ENCODE results near the gene BRSK2. TPM values are rescaled to one million over a fixed set of nuclear protein-coding genes. Genes with fewer than 3 reads are reported as not detected.

The BRSK2 gene
- total RNA-seq, 1 donor from 2014 or later, result 1.4 TPM

DNA sequence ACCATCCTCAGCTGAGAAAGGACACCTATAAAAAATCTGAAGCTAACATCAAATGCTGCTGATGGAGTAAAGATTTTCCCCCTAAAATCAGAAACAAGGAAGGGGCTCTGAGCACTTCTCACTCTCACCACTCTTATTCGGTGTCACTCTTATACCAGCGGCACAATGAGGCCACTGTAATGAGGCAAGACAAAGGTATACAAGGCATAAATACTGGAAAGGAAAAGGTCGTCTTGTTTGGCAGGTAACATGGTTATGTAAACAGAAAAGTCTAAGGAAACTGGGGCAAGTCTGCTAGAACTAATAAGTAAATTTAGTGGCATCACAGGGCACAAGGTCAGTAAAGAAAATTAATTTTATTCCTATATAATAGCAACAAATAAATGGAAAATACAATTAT lies 104.9 kb downstream of the BRSK2 start:
- intact Hi-C loops (cut with DNase I), result no loop called here
- ATAC-seq (no peak), DNase-seq (ENCODE audit: missing footprints) (no peak)

DNA sequence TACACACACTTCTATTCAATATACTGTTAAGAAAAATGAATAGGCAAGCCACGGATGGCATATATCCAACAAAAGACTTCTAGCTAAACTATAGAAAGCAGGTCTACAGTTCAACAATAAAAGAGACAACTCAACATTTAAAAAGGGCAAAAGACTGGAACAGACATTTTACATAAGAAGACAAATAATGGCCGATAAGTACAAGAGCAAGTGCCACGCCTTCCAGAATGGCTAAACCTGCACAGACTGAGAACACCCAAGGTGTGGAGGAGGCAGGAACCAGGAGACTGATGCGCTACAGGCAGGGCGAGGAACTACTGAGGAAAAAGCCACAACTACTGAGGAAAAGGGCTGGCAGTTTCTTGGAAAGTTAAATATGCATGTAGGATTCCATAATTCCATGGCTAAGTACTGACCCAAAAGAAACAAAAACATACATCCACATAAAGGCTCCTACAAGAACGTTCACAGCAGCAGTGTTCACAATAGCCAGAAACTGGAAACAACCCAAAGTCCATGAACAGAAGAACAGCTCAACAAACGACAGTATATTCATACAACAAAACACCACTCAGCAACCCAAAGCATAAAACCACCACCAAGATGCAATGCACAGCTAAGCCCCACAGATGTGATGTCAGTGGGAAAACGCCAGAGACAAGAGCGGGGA lies 106.5 kb downstream of the BRSK2 start:
- ATAC-seq, result no peak
- intact Hi-C loops (cut with DNase I), result no loop called here
- DNase-seq (ENCODE audit: missing footprints), result no peak

DNA sequence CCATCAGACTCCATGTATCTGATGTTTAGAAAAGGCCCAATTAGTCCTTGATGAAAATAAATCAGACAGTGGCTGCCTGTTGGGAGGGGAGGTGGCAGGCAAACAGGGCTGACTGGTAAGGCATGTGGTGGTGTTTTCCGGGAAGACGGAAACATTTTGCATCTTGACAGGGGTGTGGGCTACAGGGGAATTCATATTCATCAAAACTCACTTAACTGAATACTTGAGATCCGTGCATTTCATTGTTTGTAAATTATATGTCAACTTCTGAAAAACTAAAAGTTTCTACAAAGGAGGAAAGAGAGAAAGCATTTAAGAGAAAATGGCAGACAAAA lies 107.0 kb downstream of the BRSK2 start:
- ATAC-seq, result no peak
- DNase-seq (ENCODE audit: missing footprints), result no peak
- intact Hi-C loops (cut with DNase I), result no loop called here

DNA sequence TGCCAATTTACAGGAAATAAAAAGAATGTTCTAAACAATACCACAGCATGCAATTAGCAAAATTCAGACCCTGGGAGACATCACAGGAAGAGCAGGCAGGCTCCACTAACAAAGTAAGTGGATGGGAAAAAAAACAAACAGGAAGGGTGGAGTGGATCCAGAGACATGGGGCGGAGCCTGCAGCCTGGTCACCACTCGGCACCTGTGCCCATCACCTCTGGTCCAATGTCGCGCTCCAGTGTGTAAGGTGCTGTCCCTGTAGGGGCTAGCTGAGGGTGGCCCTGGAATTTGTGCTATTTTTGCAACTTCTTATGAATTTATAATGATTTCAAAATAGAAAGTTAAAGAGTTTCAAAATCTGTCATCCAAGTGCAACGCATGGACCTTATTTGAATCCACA lies 107.9 kb downstream of the BRSK2 start:
- ATAC-seq (no peak), DNase-seq (ENCODE audit: missing footprints) (no peak)
- intact Hi-C loops (cut with DNase I), result no loop called here

DNA sequence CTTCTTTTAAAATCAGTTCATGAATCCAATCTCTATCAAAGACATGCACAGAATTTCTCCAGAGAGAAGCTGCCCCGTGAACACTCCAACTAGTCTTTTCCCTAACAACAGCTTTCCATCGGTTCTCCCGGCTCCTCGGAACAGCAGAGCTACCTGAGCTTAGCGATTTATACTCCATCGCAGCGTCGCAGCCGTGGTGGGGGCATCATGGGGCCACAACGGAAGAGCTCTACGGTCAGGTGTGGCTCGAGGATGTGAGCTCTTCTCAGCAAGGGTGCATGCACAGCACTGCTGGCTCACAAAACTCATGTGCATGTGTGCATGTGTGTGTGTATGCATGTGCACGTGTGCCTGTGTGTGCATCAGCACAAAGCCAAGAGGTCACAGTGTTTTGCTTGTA lies 108.5 kb downstream of the BRSK2 start:
- intact Hi-C loops (cut with DNase I), result no loop called here
- ATAC-seq (no peak), DNase-seq (ENCODE audit: missing footprints) (no peak)

DNA sequence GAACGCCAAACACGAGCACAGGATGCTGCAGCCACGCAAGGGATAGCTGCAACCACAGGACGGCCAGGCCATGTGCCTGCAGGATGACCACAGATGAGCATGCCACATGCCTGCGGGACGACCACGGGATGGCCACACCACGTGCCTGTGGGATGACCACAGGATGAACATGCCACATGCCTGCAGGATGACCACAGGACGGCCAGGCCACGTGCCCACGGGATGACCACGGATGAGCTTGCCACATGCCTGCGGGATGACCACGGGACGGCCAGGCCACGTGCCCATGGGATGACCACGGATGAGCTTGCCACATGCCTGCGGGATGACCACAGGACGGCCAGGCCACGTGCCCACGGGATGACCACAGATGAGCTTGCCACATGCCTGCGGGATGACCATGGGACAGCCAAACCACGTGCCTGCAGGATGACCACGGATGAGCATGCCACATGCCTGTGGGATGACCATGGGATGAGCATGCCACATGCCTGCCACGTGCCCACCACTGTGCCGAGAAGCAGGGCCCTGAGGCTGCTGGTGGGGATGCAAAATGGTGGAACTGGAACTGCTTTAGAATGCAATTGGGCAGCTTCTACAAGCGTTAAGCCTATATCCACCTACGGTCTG lies 109.6 kb downstream of the BRSK2 start:
- intact Hi-C loops (cut with DNase I), result no loop called here
- no peak for ATAC-seq
- DNase-seq (ENCODE audit: missing footprints), result no peak

DNA sequence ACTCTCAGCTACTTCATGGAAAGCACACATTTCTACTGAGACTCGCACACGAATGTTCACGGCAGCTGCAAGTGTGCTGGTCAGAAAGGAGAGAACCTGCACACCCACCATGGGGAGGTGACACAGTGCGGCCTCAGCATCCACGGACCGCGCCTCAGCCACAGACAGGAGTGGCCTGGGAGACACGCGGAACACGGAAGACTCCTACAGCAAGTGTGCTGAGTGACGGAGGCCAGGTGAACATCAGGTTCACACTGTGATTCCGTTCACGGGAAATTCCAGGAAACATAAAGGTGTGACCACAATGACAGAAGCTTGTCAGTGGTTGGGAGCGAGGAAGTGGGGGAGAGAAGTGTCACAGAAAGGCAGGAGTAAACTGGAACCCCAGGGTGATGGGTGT lies 110.2 kb downstream of the BRSK2 start:
- DNase-seq (ENCODE audit: missing footprints), result peak; percentile 54
- no peak for ATAC-seq
- intact Hi-C loops (cut with DNase I), result no loop called here

DNA sequence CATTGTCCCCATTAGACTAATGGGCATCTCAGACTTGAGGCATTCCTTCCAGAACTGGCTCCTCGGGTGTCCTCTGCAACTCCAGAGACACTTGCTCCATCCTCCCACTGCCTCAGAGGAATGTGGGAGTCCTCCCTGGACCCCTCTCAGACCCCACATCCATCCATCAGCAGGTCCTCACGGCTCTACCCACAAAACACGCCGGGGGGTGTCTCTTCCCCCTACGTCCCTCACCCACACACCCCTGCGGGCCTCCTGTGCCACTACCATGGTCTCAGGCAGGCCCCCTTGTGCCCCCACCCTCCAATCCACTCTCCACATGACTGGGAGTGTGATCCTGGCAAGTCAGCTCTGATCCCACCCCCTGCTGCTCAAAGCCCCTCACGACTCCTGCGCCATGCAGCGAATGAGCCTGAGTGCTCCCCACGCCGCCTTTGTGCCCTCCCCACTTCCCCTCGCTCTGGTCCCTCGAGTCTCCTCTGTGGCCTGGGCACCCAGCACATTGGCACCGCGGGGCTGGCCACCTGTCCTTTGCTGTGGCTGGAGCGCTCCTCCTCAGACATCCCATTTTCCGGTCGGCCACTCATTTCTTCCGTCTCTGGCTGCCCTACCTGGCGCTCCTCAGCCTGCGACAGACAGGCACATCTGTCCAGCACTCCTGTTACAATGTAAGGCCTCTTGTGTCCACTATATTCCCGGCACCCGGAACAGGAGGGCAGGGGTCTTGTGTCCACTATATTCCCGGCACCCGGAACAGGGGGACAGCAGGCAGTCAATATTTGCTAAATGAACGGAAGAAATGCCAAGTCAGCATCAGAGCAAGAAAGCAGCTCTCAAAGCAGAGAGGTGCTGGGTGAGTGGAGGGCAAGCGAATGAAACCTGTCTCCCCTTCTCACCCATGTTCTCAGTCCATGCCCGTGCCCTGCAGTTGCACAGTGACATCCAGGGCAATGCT lies 111.0 kb downstream of the BRSK2 start:
- DNase-seq (ENCODE audit: missing footprints) (peak; percentile 15), ATAC-seq (no peak)
- intact Hi-C loops (cut with DNase I), result no loop called here

DNA sequence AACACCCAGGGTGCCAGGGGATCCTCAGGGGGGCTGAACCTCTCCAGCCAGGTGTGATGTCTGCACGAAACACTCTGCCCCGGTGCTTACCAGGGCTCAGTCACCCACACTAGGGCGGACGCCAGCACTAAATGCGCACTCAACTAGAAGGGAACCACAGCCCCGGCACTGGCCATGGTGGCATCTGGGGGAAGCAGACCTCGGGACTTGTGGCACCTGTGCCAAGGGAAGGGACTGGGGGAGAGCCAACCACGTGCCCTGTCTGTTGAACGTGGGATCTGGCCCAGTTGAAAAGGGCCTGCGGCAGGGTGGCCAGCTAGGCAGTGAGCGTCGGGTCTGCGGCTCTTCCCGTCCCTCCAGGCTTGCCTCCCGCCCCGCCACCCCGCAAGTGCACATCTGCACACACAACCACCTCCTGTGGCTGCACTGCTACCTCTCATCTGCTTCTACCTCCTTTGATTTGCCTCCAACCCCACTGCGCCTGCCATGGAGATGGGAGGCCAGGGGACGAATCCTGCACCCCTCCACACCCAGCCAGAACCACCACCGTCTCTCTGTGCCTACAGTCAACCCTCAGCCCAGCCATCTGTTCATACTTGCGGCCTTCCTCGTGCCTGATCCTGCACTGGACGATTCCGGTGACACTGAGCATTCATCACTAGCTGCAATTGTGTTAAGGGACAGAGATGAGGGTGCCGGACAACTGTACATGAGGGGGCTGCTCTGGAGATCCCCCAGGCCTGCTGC lies 111.9 kb downstream of the BRSK2 start:
- DNase-seq (ENCODE audit: missing footprints) (peak; percentile 72), ATAC-seq (peak; percentile 53)
- intact Hi-C loops (cut with DNase I), result no loop called here

DNA sequence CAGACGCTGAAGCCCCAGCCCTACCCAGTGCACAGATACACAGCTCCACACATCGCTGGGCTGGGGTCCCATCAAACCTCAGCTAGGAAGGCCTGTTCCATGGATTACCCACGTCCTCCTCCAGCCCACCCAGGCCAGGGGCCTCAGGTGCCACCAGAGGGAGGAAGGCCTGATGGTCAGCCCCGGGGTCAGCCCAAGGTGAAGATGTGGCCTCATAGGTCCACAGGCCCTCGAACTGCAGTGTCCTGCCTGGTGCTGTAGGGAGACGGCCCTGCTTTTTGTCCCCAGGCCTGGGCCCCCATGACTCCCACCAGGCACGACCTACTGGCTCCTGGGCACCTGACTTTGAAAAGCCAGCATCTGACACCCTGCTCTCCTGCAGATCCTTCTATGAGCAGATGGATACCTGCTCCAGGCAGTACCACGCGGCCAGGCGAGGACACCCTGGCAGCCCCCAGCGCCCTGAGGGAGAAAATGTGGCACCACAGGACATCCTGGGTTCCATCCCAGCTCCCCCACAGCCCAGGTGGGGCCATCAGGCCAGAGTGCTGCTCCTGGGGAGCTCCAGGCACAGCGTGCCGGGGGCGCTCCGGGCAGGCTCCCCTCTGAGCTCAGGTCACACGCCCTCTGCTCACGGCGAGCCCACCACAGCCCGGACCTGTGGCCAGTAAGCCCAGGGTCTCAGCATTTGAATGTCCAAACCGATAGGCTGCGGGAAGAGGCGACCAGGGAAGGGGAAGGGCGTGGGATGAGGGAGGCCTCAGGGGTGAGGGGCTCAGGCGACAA lies 112.6 kb downstream of the BRSK2 start:
- no peak for ATAC-seq
- intact Hi-C loops (cut with DNase I), result no loop called here
- DNase-seq (ENCODE audit: missing footprints), result peak; percentile 23

DNA sequence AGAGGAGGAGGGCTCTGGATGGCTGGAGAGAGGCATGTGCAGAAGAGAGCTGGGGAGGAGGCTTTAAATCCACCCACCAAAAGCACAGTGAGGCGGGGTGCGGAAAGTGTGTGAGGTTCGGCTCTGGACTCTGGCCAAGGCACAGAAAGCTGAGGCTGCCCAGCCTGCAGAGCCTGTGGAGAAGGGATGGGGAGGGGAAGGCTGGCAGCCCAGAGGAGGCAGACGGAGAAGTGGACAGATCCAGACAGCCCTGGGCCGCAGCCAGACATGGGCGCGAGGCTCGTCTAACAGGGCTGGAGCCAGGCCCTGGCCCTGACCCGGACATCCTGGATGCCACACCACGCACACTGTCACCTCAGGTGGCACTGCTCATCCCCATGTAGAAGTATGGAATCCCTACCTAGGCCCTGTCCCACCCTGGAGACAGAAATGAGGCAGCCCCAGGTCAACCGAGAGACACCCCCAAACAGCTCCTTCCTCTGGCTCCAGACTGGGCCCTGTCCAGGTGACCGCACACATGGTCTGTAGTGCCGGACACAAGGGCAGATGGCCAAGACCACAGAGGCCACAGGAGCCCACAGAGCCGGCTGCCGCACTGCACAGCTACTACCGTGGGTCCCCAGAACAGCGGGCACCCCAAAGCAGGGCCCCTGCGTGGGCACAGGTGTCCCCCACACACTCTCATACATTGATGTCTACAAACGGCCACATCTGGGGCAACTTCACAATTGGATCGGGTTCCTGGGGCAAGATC lies 113.4 kb downstream of the BRSK2 start:
- DNase-seq (ENCODE audit: missing footprints) (peak; percentile 74), ATAC-seq (peak; percentile 55)
- intact Hi-C loops (cut with DNase I), result no loop called here

DNA sequence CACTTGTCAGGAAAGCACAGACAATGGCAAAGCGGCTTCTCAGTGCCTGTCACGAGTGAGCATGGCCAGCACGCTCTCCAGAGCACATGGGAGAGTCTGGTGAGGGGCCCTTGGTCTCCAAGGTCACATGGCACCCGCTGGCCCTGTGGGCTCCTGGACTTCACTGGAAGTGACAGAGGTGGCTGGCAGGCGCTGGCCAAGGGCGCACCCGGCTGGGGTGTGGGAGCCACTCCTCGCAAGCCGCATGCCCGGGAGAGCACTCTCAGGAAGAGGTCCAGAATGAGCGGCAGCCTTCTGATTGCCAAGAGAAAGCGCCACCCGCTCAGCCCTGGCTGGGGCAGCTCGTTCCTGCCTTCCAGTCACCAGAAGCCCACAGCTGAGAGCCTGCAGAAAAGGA lies 114.0 kb downstream of the BRSK2 start:
- intact Hi-C loops (cut with DNase I), result no loop called here
- ATAC-seq, result peak; percentile 66
- peak; percentile 70 for DNase-seq (ENCODE audit: missing footprints)

DNA sequence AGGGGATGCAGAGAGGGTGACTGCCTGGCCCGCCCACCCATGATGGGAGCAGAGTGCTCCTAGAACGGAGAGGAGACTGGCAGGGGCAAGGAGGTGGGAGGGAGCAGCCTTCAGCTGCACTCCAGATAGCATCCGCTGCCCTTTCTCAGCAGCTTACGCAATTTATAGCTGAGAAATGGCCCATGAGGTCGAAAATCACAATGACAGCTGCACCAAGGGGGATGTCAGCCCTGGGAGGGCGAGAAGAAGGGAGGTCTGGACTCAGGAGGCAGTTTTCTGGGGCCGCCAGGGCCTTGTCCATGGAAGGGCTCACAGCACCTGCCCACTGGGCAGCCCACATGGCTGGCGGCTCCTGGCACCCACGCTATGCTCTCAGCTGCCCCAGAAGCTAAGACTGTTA lies 114.4 kb downstream of the BRSK2 start:
- ATAC-seq (no peak), DNase-seq (ENCODE audit: missing footprints) (peak; percentile 60)
- intact Hi-C loops (cut with DNase I), result no loop called here

DNA sequence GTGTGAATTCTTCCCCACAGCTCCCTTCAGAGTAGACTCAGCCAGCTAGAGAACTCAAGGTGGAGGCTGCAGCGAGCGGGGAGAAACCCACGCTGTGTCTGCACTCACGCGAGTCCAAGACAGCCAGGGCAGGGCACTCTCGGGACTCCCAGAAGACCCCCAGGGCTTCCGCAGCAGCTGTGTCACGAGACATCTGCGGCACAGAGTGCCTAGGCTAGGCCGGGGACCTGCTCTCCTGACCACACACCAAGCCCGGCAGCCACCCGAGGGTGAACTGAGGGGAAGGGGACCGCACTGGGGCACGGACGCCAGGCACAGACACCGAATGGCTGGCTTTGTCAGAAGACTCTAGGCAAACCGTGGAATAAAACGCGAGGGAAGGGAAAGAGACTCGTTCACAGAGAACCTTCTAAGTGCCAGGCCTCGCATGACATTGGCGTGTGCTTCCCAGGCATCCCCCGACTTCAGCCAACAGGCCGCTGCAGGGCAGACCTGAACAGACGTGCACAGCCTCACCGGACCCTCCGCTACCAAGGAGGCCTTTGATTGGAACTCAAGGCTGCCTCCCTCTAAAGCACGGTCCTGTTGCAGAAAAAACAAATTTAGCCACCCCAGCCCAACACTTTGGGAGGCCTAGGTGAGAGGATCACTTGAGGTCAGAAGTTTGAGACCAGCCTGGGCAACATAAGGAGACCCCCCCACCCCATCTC lies 115.0 kb downstream of the BRSK2 start:
- ATAC-seq (no peak), DNase-seq (ENCODE audit: missing footprints) (peak; percentile 41)
- intact Hi-C loops (cut with DNase I), result loop anchor here (5.0 kb wide), 1 partner anchor 227 kb away; no protein-coding TSS in a partner anchor

DNA sequence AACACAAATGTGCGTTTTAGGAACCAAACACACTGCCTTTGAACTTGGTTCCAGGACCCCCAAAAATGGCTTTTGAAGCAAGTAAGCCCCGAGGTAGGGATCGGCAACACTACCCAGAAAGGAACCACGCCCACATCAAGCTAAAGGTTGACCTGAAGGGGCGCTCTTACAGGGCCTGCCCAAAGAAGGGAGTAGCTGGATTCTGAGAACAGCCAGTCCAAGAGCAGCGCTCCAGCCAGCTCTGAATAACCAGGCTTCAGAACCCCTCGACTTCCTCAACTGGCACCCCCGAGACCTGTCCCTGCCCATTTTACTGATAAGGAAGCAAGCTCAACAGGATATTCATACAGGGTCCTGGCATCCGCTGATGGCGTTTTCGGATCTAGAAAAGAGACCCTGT lies 115.7 kb downstream of the BRSK2 start:
- DNase-seq (ENCODE audit: missing footprints) (peak; percentile 18), ATAC-seq (no peak)
- intact Hi-C loops (cut with DNase I), result loop anchor here (5.0 kb wide), 1 partner anchor 228 kb away; no protein-coding TSS in a partner anchor

DNA sequence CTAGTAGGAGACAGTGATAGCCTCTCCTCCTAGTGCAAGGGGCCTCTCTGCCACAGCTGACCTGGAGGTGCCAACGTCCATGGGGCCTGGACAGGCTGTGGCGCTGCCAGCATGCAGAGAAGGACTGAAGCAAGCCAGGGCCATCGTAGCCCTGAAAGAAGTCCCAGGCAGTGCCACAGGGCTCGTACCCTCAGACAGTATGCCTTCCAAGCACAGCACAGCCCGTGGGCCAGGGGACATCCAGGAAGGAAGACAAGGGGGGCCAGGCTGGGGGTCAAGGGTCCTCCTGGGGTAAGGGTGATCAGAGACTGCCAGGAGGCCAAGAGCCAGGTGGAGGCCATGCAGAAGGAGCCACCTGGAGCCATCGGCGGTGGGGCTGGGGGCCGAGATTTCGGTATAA lies 117.2 kb downstream of the BRSK2 start:
- ATAC-seq (no peak), DNase-seq (ENCODE audit: missing footprints) (peak; percentile 62)
- intact Hi-C loops (cut with DNase I), result loop anchor here (1.0 to 5.0 kb wide), 2 partner anchors 25 to 230 kb away; no protein-coding TSS in a partner anchor

Measured in Right ventricle myocardium inferior (tissue), 1 donor.